H9 (cell line): ENCODE measurements around the gene CPT1A. TPM values are rescaled to one million over a fixed set of nuclear protein-coding genes. Genes with fewer than 3 reads are reported as not detected.

Experiments used
- DNase-seq: peaks from one replicate; pipeline ENCODE4 v3.0.0-alpha.2; 2017
- H2AFZ ChIP-seq: one replicate; pipeline ENCODE4 v1.6.1; 2013; ENCODE audit warnings: mild to moderate bottlenecking, low read length, control low read depth, moderate library complexity
- H2AK5ac ChIP-seq: 2 replicates; pipeline ENCODE4 v1.6.1; 2013; ENCODE audit warnings: low read length, control low read depth, mixed read lengths; ENCODE audit not compliant: insufficient read length
- H2BK120ac ChIP-seq: one replicate; pipeline ENCODE4 v1.6.1; 2013; ENCODE audit warnings: low read depth, mild to moderate bottlenecking, low read length, control low read depth, inconsistent platforms; ENCODE audit not compliant: poor library complexity, severe bottlenecking
- H2BK12ac ChIP-seq: 2 replicates; pipeline ENCODE4 v1.6.1; 2013; ENCODE audit warnings: low read length, control low read depth, mixed read lengths, low read depth; ENCODE audit not compliant: insufficient read length
- H2BK15ac ChIP-seq: 2 replicates; pipeline ENCODE4 v1.6.1; 2013; ENCODE audit warnings: low read depth, low read length, control low read depth
- H2BK20ac ChIP-seq: one replicate; pipeline ENCODE4 v1.6.1; 2013; ENCODE audit warnings: low read depth, mild to moderate bottlenecking, low read length, control low read depth, inconsistent platforms; ENCODE audit not compliant: poor library complexity, severe bottlenecking
- H2BK5ac ChIP-seq: 2 replicates; pipeline ENCODE4 v1.6.1; 2013; ENCODE audit warnings: low read length, control low read depth, mixed read lengths; ENCODE audit not compliant: insufficient read length
- H3K14ac ChIP-seq: 2 replicates; pipeline ENCODE4 v1.6.1; 2013; ENCODE audit warnings: low read length, control low read depth; ENCODE audit not compliant: insufficient read depth
- H3K18ac ChIP-seq: 2 replicates; pipeline ENCODE4 v1.6.1; 2013; ENCODE audit warnings: low read depth, mild to moderate bottlenecking, mixed read lengths, low read length, control low read depth; ENCODE audit not compliant: insufficient read length
- H3K23ac ChIP-seq: 2 replicates; pipeline ENCODE4 v1.6.1; 2013; ENCODE audit warnings: low read length, control low read depth, mixed read lengths, low read depth; ENCODE audit not compliant: insufficient read length
- H3K23me2 ChIP-seq: 2 replicates; pipeline ENCODE4 v1.6.1; 2013; ENCODE audit warnings: low read depth, mild to moderate bottlenecking, mixed read lengths, low read length, control low read depth; ENCODE audit not compliant: insufficient read length, poor library complexity, severe bottlenecking
- H3K27ac ChIP-seq: 2 replicates; pipeline ENCODE4 v1.5.1; 2013; ENCODE audit warnings: low read length, control low read depth, mixed read lengths, low read depth; ENCODE audit not compliant: insufficient read length
- H3K27me3 ChIP-seq: 2 replicates; pipeline ENCODE4 v1.6.1; 2013; ENCODE audit warnings: low read length, control low read depth, inconsistent platforms; ENCODE audit not compliant: insufficient read depth
- H3K4ac ChIP-seq: 2 replicates; pipeline ENCODE4 v1.6.1; 2013; ENCODE audit warnings: low read depth, mild to moderate bottlenecking, control low read depth, inconsistent platforms, low read length, moderate library complexity
- H3K4me1 ChIP-seq: 2 replicates; pipeline ENCODE4 v1.6.1; 2013; ENCODE audit warnings: low read length, control low read depth, inconsistent platforms; ENCODE audit not compliant: insufficient read depth
- H3K4me2 ChIP-seq: 2 replicates; pipeline ENCODE4 v1.6.1; 2013; ENCODE audit warnings: low read length, control low read depth, mixed read lengths; ENCODE audit not compliant: insufficient read length, insufficient read depth
- H3K56ac ChIP-seq: 2 replicates; pipeline ENCODE4 v1.6.1; 2013; ENCODE audit warnings: low read depth, mild to moderate bottlenecking, mixed read lengths, low read length, control low read depth; ENCODE audit not compliant: insufficient read length
- H3K79me1 ChIP-seq: 2 replicates; pipeline ENCODE4 v1.6.1; 2013; ENCODE audit warnings: low read depth, mild to moderate bottlenecking, moderate library complexity, low read length, control low read depth, inconsistent platforms; ENCODE audit not compliant: insufficient read depth, poor library complexity, severe bottlenecking
- H3K79me2 ChIP-seq: 2 replicates; pipeline ENCODE4 v1.6.1; 2013; ENCODE audit warnings: low read length, control low read depth, inconsistent platforms; ENCODE audit not compliant: insufficient read depth
- H3K9ac ChIP-seq: 2 replicates; pipeline ENCODE4 v1.6.1; 2013; ENCODE audit warnings: low read length, control low read depth, mixed read lengths; ENCODE audit not compliant: insufficient read length; ENCODE audit errors: extremely low read depth
- H3K9me3 ChIP-seq: one replicate; pipeline ENCODE4 v1.6.1; 2013; ENCODE audit warnings: low read depth, low read length, inconsistent platforms; ENCODE audit not compliant: control insufficient read depth
- H3T11ph ChIP-seq: one replicate; pipeline ENCODE4 v1.6.1; 2013; ENCODE audit warnings: mild to moderate bottlenecking, low read length, control low read depth, inconsistent platforms
- H4K20me1 ChIP-seq: one replicate; pipeline ENCODE4 v1.6.1; 2013; ENCODE audit not compliant: control insufficient read depth, insufficient read length, insufficient read depth
- H4K5ac ChIP-seq: 2 replicates; pipeline ENCODE4 v1.6.1; 2013; ENCODE audit warnings: low read depth, mild to moderate bottlenecking, mixed read lengths, low read length, control low read depth; ENCODE audit not compliant: insufficient read length
- H4K8ac ChIP-seq: replicated peaks from 2 replicates; pipeline ENCODE4 v1.6.1; 2013; ENCODE audit warnings: low read length, control low read depth, mixed read lengths, low read depth; ENCODE audit not compliant: insufficient read length
- H4K91ac ChIP-seq: 2 replicates; pipeline ENCODE4 v1.6.1; 2013; ENCODE audit warnings: low read depth, mild to moderate bottlenecking, moderate library complexity, mixed read lengths, low read length, control low read depth; ENCODE audit not compliant: insufficient read length
- H3K27ac Mint-ChIP-seq, 3 experiments: 2 replicates in 2 of 3; 3 replicates in 1 of 3; pipeline ENCODE4 v1.8.0; 2020 to 2021; ENCODE audit warnings: mixed read lengths in 3 of 3, mild to moderate bottlenecking in 1 of 3, moderate library complexity in 1 of 3
- H3K27me3 Mint-ChIP-seq: 2 replicates; pipeline ENCODE4 v1.8.0; 2021; ENCODE audit warnings: low read depth, mild to moderate bottlenecking, moderate library complexity, mixed read lengths
- H3K36me3 Mint-ChIP-seq, 3 experiments: 2 replicates in 2 of 3; 3 replicates in 1 of 3; pipeline ENCODE4 v1.8.0; 2020 to 2021; ENCODE audit warnings: low read depth in 3 of 3, mixed read lengths in 3 of 3; ENCODE audit not compliant: insufficient read depth in 1 of 3
- H3K4me1 Mint-ChIP-seq, 2 experiments: 2 replicates each; pipeline ENCODE4 v1.8.0; 2020; ENCODE audit warnings: mixed read lengths in 2 of 2
- H3K4me3 Mint-ChIP-seq, 2 experiments: 2 replicates in 1 of 2; 3 replicates in 1 of 2; pipeline ENCODE4 v1.8.0; 2020 to 2021; ENCODE audit warnings: mild to moderate bottlenecking in 2 of 2, mixed read lengths in 2 of 2, moderate library complexity in 1 of 2
- H3K9me3 Mint-ChIP-seq, 2 experiments: 2 replicates in 1 of 2; 3 replicates in 1 of 2; pipeline ENCODE4 v1.8.0; 2020; ENCODE audit warnings: mild to moderate bottlenecking in 2 of 2, mixed read lengths in 2 of 2, moderate library complexity in 1 of 2
- CTCF ChIP-seq: fragments of 200-600 bp; sonication (generic); conservative IDR thresholded peaks from 3 replicates; pipeline ENCODE4 v1.8.0; 2021; ENCODE audit warnings: antibody characterized with exemption, mild to moderate bottlenecking
- WGBS: extraction: QIAGEN DNeasy Blood & Tissue Kit; methylation state at CpG from one replicate; pipeline ENCODE4 v1.1.7; 2013; ENCODE audit warnings: missing lambda C conversion rate, low lambda C conversion rate, mixed read lengths; ENCODE audit not compliant: insufficient read length; ENCODE audit errors: extremely low coverage; 5-methylcytosine and 5-hydroxymethylcytosine counted together
- total RNA-seq: library from RNA; stranded (reverse); gene quantifications from 2 replicates; pipeline ENCODE4 v1.2.1, GENCODE V29; 2021

The CPT1A gene
- total RNA-seq, 1 experiment from 2014 or later, result 7.5 TPM

- Histone ChIP-seq H3K9me3 (no peaks in the 10 kb centered on the region), H4K91ac (no peak overlapping the region), H2BK15ac (no peak overlapping the region), H3K18ac (no peak overlapping the region), H3K9ac (no peak overlapping the region), H3K79me2 (no peaks in the 10 kb centered on the region), H3K14ac (no peak overlapping the region), H2BK120ac (no peak overlapping the region), H4K5ac (no peak overlapping the region), H3K23ac (no peak overlapping the region), H3K27me3 (no peaks in the 10 kb centered on the region), H3K23me2 (no peaks in the 10 kb centered on the region), H2AK5ac (no peak overlapping the region), H3K79me1 (no peaks in the 10 kb centered on the region), H3K27ac (no peak overlapping the region), H4K20me1 (no peaks in the 10 kb centered on the region), H2BK12ac (no peak overlapping the region), H3K4me2 (no peak overlapping the region), H3K56ac (no peak overlapping the region), H2BK5ac (no peak overlapping the region), H2BK20ac (no peak overlapping the region), H4K8ac (no peak overlapping the region), H3K4me1 (no peaks in the 10 kb centered on the region), H3T11ph (no peak overlapping the region), H2AFZ (no peak overlapping the region), H3K4ac (no peak overlapping the region)
- Mint-ChIP-seq H3K27ac (no peak overlapping the region), H3K9me3 (no peaks in the 10 kb centered on the region), H3K36me3 (no peaks in the 10 kb centered on the region), H3K27me3 (no peaks in the 10 kb centered on the region), H3K4me3 (no peak overlapping the region), H3K4me1 (no peaks in the 10 kb centered on the region)
- TF ChIP-seq CTCF, result no peak
- DNase-seq, result no peak
- WGBS, result no CpG with 5 or more reads among the region's 23 CpGs
These were observed 34.5 kb downstream of the CPT1A start for GRCh38 chr11:68806931-68807844.
